ENCODE measurements around the gene CPN1.

- no peak for TF ChIP-seq CTCF (IDR thresholded peaks at IDR 0.05; ENCODE audit: low read depth, low read length)
- TF ChIP-seq EZH2phosphoT487 (IDR thresholded peaks at IDR 0.05; ENCODE audit: low read depth), result no peak
Measured at GRCh38 chr10:100089241-100089640, 7.6 kb upstream of the CPN1 start.
